K562 (cell line): Measurements from ENCODE around the gene SH3BP4. TPM values are rescaled to one million over a fixed set of nuclear protein-coding genes. Genes with fewer than 3 reads are reported as not detected.

ENCODE experiments used
- ATAC-seq: fragments of 200-7000 bp; cut with Tn5 transposase; 3 replicates; pipeline ENCODE4 v1.9.1; 2020; ENCODE audit warnings: moderate library complexity
- BruUV-seq: library from RNA; stranded (reverse); fragments of 400-500 nt; replicated peaks from 2 replicates; lab custom pipeline; 2021; lab: Mats Ljungman, UMichigan
- CTCF ChIA-PET: fragments of 300-600 bp; formaldehyde crosslinking; extraction: SDS; loops from one replicate; lab custom pipeline; 2021; ENCODE audit warnings: low intra/inter-chr PET ratio; lab: Yijun Ruan, JAX
- POLR2A ChIA-PET: fragments of 300-600, 350-650 bp; sonication (Branson Sonifier 250); formaldehyde crosslinking; extraction: SDS; loops from one replicate; lab custom pipeline; 2021; ENCODE audit warnings: antibody characterized with exemption, inconsistent platforms; lab: Yijun Ruan, JAX
- DNase-seq, 4 experiments: peaks; one replicate each; pipeline versions ENCODE4 v3.0.0 to v3.0.0-alpha.2; 2011 to 2018; ENCODE audit warnings: low spot score in 3 of 4, mixed read lengths in 3 of 4; ENCODE audit errors: extremely low read depth in 1 of 4
- FAIRE-seq: peaks from 2 replicates; lab custom pipeline; 2011; peaks lifted over from hg19 to GRCh38; lab: Jason Lieb, UNC
- H2AFZ ChIP-seq: 2 replicates; pipeline ENCODE4 v1.6.0; 2011; ENCODE audit warnings: low read depth, low read length, control low read depth, inconsistent platforms
- H3K27ac ChIP-seq: fragments of 200-600 bp; 3 replicates; pipeline ENCODE4 v1.8.0; 2011; ENCODE audit warnings: low read depth, mild to moderate bottlenecking, control low read depth, inconsistent platforms, low read length, moderate library complexity, mixed read lengths; ENCODE audit errors: extremely low read depth
- H3K27me3 ChIP-seq, 2 experiments: fragments of 300-600 bp in 1 of 2; 2 replicates in 1 of 2; 3 replicates in 1 of 2; pipeline versions ENCODE4 v1.6.0 to v1.8.0; 2011; ENCODE audit warnings: inconsistent platforms in 2 of 2, low read length in 2 of 2, mild to moderate bottlenecking in 1 of 2, mixed read lengths in 1 of 2, moderate library complexity in 1 of 2; ENCODE audit not compliant: control insufficient read depth in 2 of 2, insufficient read depth in 2 of 2
- H3K36me3 ChIP-seq: fragments of 300-600 bp; 3 replicates; pipeline ENCODE4 v1.8.0; 2011; ENCODE audit warnings: mild to moderate bottlenecking, low read length, inconsistent platforms; ENCODE audit not compliant: control insufficient read depth, insufficient read depth
- H3K4me1 ChIP-seq, 2 experiments: fragments of 200-600 bp in 1 of 2; replicated peaks in 1 of 2; 2 replicates in 1 of 2; 3 replicates in 1 of 2; pipeline versions ENCODE4 v1.5.1 to v1.8.0; 2011; ENCODE audit warnings: inconsistent platforms in 2 of 2, low read length in 2 of 2, mild to moderate bottlenecking in 1 of 2, mixed read lengths in 1 of 2, moderate library complexity in 1 of 2; ENCODE audit not compliant: control insufficient read depth in 2 of 2, insufficient read depth in 2 of 2
- H3K4me2 ChIP-seq: 2 replicates; pipeline ENCODE4 v1.6.1; 2011; ENCODE audit warnings: low read length, control low read depth, inconsistent platforms, mixed read lengths; ENCODE audit not compliant: insufficient read depth
- H3K4me3 ChIP-seq: fragments of 200-600 bp; sonication (generic), shearing (Covaris generic); 2 replicates; pipeline ENCODE4 v1.5.1; 2016; ENCODE audit warnings: control low read depth, inconsistent platforms
- H3K79me2 ChIP-seq: fragments of 200-600 bp; 3 replicates; pipeline ENCODE4 v1.8.0; 2011; ENCODE audit warnings: low read length, inconsistent platforms; ENCODE audit not compliant: control insufficient read depth, insufficient read depth
- H3K9ac ChIP-seq, 2 experiments: 2 replicates each; pipeline versions ENCODE4 v1.6.0 to v1.6.1; 2011; ENCODE audit warnings: low read depth in 2 of 2, low read length in 2 of 2, control low read depth in 1 of 2, inconsistent platforms in 1 of 2, mild to moderate bottlenecking in 1 of 2, mixed read lengths in 1 of 2; ENCODE audit not compliant: insufficient read depth in 1 of 2
- H3K9me1 ChIP-seq: one replicate; pipeline ENCODE4 v1.6.0; 2011; ENCODE audit warnings: inconsistent platforms, mild to moderate bottlenecking, low read length, moderate library complexity; ENCODE audit not compliant: control insufficient read depth, insufficient read depth
- H3K9me3 ChIP-seq: replicated peaks from 2 replicates; pipeline ENCODE4 v1.5.1; 2011; ENCODE audit warnings: low read depth, low read length, inconsistent platforms; ENCODE audit not compliant: control insufficient read depth, insufficient read depth
- H4K20me1 ChIP-seq: replicated peaks from 2 replicates; pipeline ENCODE4 v1.6.1; 2011; ENCODE audit warnings: low read length, inconsistent platforms, mixed read lengths; ENCODE audit not compliant: control insufficient read depth, insufficient read depth
- CSDE1 ChIP-seq, 2 experiments: fragments of 450-650 bp; IDR thresholded peaks; 2 replicates each; pipeline ENCODE4 v1.6.1; 2016; ENCODE audit warnings: mild to moderate bottlenecking in 1 of 2
- FOXA1 ChIP-seq: fragments of 450-650 bp; IDR thresholded peaks from 2 replicates; pipeline ENCODE4 v1.6.1; 2016; ENCODE audit warnings: mild to moderate bottlenecking, borderline replicate concordance
- KHSRP ChIP-seq: fragments of 450-650 bp; IDR thresholded peaks from 2 replicates; pipeline ENCODE4 v1.6.1; 2017
- LEF1 ChIP-seq: fragments of 450-650 bp; IDR thresholded peaks from 2 replicates; pipeline ENCODE4 v1.6.1; 2016; ENCODE audit warnings: mild to moderate bottlenecking
- NR2F6 ChIP-seq: fragments of 450-650 bp; formaldehyde crosslinking; IDR thresholded peaks from 2 replicates; pipeline ENCODE4 v1.4.0; 2020; ENCODE audit warnings: mild to moderate bottlenecking
- PREB ChIP-seq: sonication (generic); formaldehyde crosslinking; IDR thresholded peaks from 2 replicates; pipeline ENCODE4 v1.8.1; 2023; ENCODE audit warnings: mild to moderate bottlenecking, missing genetic modification reagents
- RBM22 ChIP-seq: fragments of 200-400 bp; formaldehyde crosslinking; IDR thresholded peaks from 2 replicates; pipeline ENCODE4 v1.6.1; 2018; ENCODE audit warnings: low read length, low read depth; ENCODE audit not compliant: poor library complexity, severe bottlenecking
- REST ChIP-seq, 2 experiments: fragments of 450-650 bp; formaldehyde crosslinking in 1 of 2; IDR thresholded peaks; 2 replicates each; pipeline versions ENCODE4 v1.4.0 to v1.6.1; 2014 to 2020; ENCODE audit warnings: mild to moderate bottlenecking in 2 of 2, borderline replicate concordance in 1 of 2, low read depth in 1 of 2
- STAT5A ChIP-seq: IDR thresholded peaks from 2 replicates; pipeline ENCODE4 v1.6.1; 2012; ENCODE audit warnings: low read length, inconsistent platforms, borderline replicate concordance
- SUPT5H ChIP-seq: fragments of 450-650 bp; IDR thresholded peaks from 2 replicates; pipeline ENCODE4 v1.6.1; 2016
- VEZF1 ChIP-seq: fragments of 200-800 bp; sonication (Bioruptor generic); IDR thresholded peaks from 2 replicates; pipeline ENCODE4 v1.6.1; 2017; ENCODE audit warnings: missing genetic modification characterization, missing compliant biosample characterization
- ZBED1 ChIP-seq: IDR thresholded peaks from 2 replicates; pipeline ENCODE4 v1.6.1; 2014
- ZNF124 ChIP-seq: sonication (generic); formaldehyde crosslinking; IDR thresholded peaks from 2 replicates; pipeline ENCODE4 v1.8.1; 2022; ENCODE audit warnings: missing genetic modification reagents
- ZNF232 ChIP-seq: sonication (generic); formaldehyde crosslinking; IDR thresholded peaks from 2 replicates; pipeline ENCODE4 v1.8.0; 2022; ENCODE audit warnings: mild to moderate bottlenecking, missing genetic modification reagents
- ZNF77 ChIP-seq: fragments of 250-450 bp; sonication (Bioruptor Pico); IDR thresholded peaks from 2 replicates; pipeline ENCODE4 v1.5.0; 2020
- WGBS: fragments of 100-300 bp; shearing (Covaris generic); methylation state at CpG from one replicate; pipeline ENCODE4 v1.1.6; 2016; ENCODE audit warnings: low coverage, mixed read lengths; ENCODE audit not compliant: insufficient coverage; ENCODE audit errors: missing lambda C conversion rate; 5-methylcytosine and 5-hydroxymethylcytosine counted together
- in situ Hi-C: fragments of 300-500 bp; cut with MboI; formaldehyde crosslinking; loops from 4 replicates; pipeline ENCODE4 v1.15.0; 2018; ENCODE audit warnings: inconsistent platforms, mixed read lengths
- intact Hi-C: fragments of 100-400 bp; cut with micrococcal nuclease; formaldehyde crosslinking; loops from 2 replicates; pipeline ENCODE4 v1.14.2; 2022
- polyA plus RNA-seq, 8 experiments: library from polyadenylated mRNA; depleted of rRNA in 4 of 8; stranded (reverse) in 5 of 8; unstranded in 3 of 8; fragments of >200 nt; fragmentation: Nextera tagmentation in 2 of 8; fragmentation: Illumina TruSeq in 1 of 8; extraction: Ambion mirVana in 2 of 8; extraction: Trizol in 1 of 8; gene quantifications; 2 replicates each; pipeline versions ENCODE4 v1.2.1 to v1.2.3, GENCODE V29; 2011 to 2014; ENCODE audit warnings: inconsistent platforms in 1 of 8, missing spikeins in 1 of 8
- total RNA-seq, 7 experiments: library from RNA; depleted of rRNA in 6 of 7; stranded (reverse); fragments of >200 nt in 6 of 7; fragmentation: Illumina TruSeq in 2 of 7; extraction: Trizol in 2 of 7; gene quantifications; 2 replicates each; pipeline versions ENCODE4 v1.2.1 to v1.2.3, GENCODE V29; 2011 to 2021; ENCODE audit warnings: low replicate concordance in 1 of 7

The SH3BP4 gene
- total and polyA plus RNA-seq, 9 of the 15 experiments (the other 6 are each of a cell fraction or from before 2014, with no cell fraction given) = 0.03 to 0.28 (median 0.27) TPM; not detected in 6

- Histone ChIP-seq H3K4me3 (no peak overlapping the region), H3K4me2 (no peak overlapping the region), H3K79me2 (no peaks in the 10 kb centered on the region), H3K36me3 (no peaks in the 10 kb centered on the region), H4K20me1 (no peaks in the 10 kb centered on the region), H3K27me3 (peaks cover 2 to 66% of the 10 kb centered on the region in 2 experiments), H3K4me1 (peaks cover 0 to 3% of the 10 kb centered on the region in 2 experiments; a peak in 2 of 5 replicates), H2AFZ (no peak overlapping the region), H3K9ac (no peak overlapping the region), H3K27ac (no peak overlapping the region), H3K9me3 (no peaks in the 10 kb centered on the region), H3K9me1 (no peaks in the 10 kb centered on the region)
- ChIA-PET POLR2A (no interaction called here), CTCF (no interaction called here)
- intact Hi-C loops = no loop called here
- DNase-seq (no peak), FAIRE-seq (no peak), ATAC-seq (no peak)
- no TSS peak for BruUV-seq
- no CpG with 5 or more reads among the region's 8 CpGs for WGBS
- in situ Hi-C loops = no loop called here
- TF ChIP-seq ZNF124 (CRISPR knock-in tag) (no peak), FOXA1 (no peak), REST (IDR thresholded peaks at IDR 0.05; ENCODE audit: borderline replicate concordance) (no peak), REST (CRISPR knock-in tag; IDR thresholded peaks at IDR 0.05; ENCODE audit: low read depth) (no peak), NR2F6 (CRISPR knock-in tag) (no peak), RBM22 (no peak), ZNF77 (no peak), VEZF1 (CRISPR knock-in tag) (no peak), STAT5A (no peak), PREB (CRISPR knock-in tag) (no peak), KHSRP (no peak), CSDE1 (IDR thresholded peaks at IDR 0.05) (no peak), ZBED1 (no peak), LEF1 (no peak), SUPT5H (no peak), ZNF232 (CRISPR knock-in tag) (no peak)
Observed at GRCh38 chr2:234997389-234997788, 45.6 kb downstream of the SH3BP4 start.
